Memory B cell (primary cell): ENCODE data around the gene TP53AIP1.
A peak's percentile ranks its signal among the peaks of the same experiment; 100 is the strongest.
"Not testable (repeated sequence)": the region's sequence is repeated elsewhere in the genome, so short reads cannot be mapped to it uniquely, and the experiment has no call there.

Experiments
- ATAC-seq: fragments of 150-1000 bp; cut with Tn5 transposase; 2 replicates; pipeline ENCODE4 v1.10.0; 2021; ENCODE audit warnings: low read depth, mild to moderate bottlenecking, moderate library complexity
- DNase-seq, 2 donors: peaks; one replicate each; pipeline ENCODE4 v3.0.0; 2022; ENCODE audit warnings: low spot score in 2 of 2
- H3K27ac Mint-ChIP-seq: one replicate; pipeline ENCODE4 v1.8.0; 2022; ENCODE audit warnings: mild to moderate bottlenecking, moderate library complexity, mixed read lengths
- H3K27me3 Mint-ChIP-seq: one replicate; pipeline ENCODE4 v1.8.0; 2022; ENCODE audit warnings: mixed read lengths
- H3K36me3 Mint-ChIP-seq: one replicate; pipeline ENCODE4 v1.8.0; 2022; ENCODE audit warnings: mild to moderate bottlenecking, mixed read lengths
- H3K4me1 Mint-ChIP-seq: one replicate; pipeline ENCODE4 v1.8.0; 2022; ENCODE audit warnings: mixed read lengths
- H3K4me3 Mint-ChIP-seq: one replicate; pipeline ENCODE4 v1.8.0; 2022; ENCODE audit warnings: mild to moderate bottlenecking, moderate library complexity, mixed read lengths
- H3K9me3 Mint-ChIP-seq: one replicate; pipeline ENCODE4 v1.8.0; 2022; ENCODE audit warnings: mixed read lengths

TP53AIP1 gene

DNA sequence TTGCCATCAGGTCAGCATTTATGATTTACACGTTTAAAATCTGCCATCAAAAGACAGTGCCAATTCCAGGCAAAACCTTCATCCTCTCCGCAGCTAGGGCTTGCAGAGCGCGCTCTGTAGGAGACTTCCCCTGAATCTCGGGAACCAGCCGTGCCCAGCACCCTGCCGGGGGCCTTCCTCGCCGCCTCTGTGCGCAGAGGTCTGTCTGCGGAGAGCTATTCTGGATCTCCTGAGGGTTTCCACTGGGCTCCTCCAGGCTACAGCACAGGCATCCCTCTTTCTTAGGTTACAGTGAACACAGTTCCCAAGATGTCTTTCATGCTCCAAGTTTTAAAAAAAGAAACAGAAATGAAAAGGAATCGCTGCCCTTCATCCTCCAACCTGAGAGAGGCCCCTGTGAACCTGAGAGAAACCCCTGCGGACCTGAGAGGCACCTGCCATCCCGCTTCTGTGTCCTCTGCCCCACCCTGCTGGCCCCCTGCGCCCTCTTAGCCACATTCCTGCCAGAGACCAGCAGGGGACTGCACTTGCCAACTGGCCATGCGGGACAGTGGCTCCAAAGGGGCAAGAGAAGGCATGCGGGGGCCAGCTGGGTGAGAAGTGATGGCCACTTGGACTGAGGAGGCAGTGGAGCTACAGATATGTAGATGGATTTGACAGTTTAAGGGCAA is 16.1 kb downstream of the TP53AIP1 start:
- no peaks in the 10 kb centered on the region for H3K9me3 Mint-ChIP-seq
- ATAC-seq (no peak), DNase-seq (no peak)
- H3K27ac Mint-ChIP-seq, result no peak overlapping the region
- H3K36me3 Mint-ChIP-seq, result no peaks in the 10 kb centered on the region
- no peak overlapping the region for H3K4me3 Mint-ChIP-seq
- H3K27me3 Mint-ChIP-seq, result peaks cover 19% of the 10 kb centered on the region
- peaks cover 20% of the 10 kb centered on the region for H3K4me1 Mint-ChIP-seq

DNA sequence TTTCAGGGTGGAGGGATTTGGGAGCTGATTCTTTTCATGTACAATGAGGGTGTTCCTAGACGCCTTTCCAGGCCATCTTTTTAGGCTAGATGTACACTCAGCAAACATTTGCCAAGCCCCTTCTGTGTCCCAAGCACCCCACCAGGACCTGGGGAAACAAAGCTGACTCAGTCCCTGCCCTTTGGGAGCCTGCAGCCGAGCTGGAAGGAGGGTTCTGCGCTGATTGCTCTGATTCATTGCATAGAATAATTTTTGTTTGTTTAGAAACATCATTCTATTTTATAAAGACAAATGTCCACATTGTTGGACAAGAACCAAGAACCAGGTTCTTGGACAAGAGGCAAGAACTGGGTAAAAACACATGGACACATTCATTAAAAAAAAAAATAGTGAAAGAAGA is 16.7 kb downstream of the TP53AIP1 start:
- H3K4me1 Mint-ChIP-seq, result peaks cover 20% of the 10 kb centered on the region
- no peak for ATAC-seq
- H3K36me3 Mint-ChIP-seq, result no peaks in the 10 kb centered on the region
- no peaks in the 10 kb centered on the region for H3K9me3 Mint-ChIP-seq
- H3K27me3 Mint-ChIP-seq, result peaks cover 18% of the 10 kb centered on the region
- no peak overlapping the region for H3K27ac Mint-ChIP-seq
- no peak overlapping the region for H3K4me3 Mint-ChIP-seq
- DNase-seq, result no peak

DNA sequence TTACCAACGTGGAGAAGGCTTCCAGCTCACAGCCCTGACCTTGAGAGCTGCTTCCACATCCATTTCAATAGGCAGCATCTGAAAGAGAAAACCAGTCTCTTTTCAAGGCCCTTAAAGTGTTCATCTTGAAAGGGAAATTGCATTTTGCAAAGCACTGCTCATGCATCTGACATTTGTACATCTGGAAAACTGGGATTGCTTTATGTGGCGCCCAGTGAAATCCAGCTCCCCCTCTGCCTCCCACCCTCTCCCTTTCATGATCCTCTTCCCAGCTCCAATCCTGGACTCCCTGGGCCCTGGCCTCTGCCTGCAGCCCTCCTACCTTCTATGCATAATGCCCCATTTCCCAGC is 17.4 kb downstream of the TP53AIP1 start:
- ATAC-seq (no peak), DNase-seq (no peak)
- Mint-ChIP-seq H3K4me3 (no peak overlapping the region), H3K9me3 (no peaks in the 10 kb centered on the region), H3K27ac (no peak overlapping the region), H3K4me1 (peaks cover 20% of the 10 kb centered on the region), H3K27me3 (peaks cover 20% of the 10 kb centered on the region), H3K36me3 (no peaks in the 10 kb centered on the region)

DNA sequence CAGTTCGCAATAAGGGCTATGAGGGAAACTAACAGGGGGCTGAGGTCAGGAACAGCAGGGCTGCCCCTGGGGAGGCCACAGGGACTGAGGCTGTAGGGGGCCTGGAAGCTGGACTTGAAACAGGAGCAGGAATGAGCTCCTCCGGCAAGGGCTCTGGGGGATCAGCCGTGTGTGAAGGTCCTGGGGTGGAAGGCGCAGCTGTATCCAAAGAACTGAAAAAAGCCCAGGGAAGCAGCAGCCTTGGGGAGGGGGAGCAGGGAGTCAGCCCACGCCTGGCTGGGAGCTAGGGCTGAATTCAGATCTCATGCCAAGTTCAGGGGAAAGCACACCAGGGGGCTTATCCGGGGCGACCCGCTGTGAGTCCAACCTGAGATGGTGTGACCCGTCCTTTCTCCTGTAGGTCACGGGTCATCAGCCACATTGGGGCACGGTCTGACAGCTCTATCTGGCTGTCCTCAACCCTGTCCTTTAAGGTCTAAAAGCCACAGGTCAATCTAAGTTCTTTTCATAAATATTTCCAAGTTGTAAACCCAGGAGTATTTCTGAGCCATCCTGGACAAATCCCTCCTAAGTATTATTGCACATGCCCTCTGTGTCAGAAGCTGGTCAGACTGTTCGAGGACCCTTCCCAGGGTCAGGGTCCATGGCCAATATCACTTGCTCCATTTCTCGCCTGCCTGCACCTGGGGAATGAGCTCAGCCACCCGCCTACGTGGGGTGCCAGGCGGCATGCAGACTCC is 18.0 kb downstream of the TP53AIP1 start:
- ATAC-seq, result no peak
- no peak for DNase-seq
- peaks cover 20% of the 10 kb centered on the region for H3K27me3 Mint-ChIP-seq
- H3K4me1 Mint-ChIP-seq, result peaks cover 17% of the 10 kb centered on the region
- H3K4me3 Mint-ChIP-seq, result no peak overlapping the region
- no peaks in the 10 kb centered on the region for H3K9me3 Mint-ChIP-seq
- H3K27ac Mint-ChIP-seq, result no peak overlapping the region
- H3K36me3 Mint-ChIP-seq, result no peaks in the 10 kb centered on the region

DNA sequence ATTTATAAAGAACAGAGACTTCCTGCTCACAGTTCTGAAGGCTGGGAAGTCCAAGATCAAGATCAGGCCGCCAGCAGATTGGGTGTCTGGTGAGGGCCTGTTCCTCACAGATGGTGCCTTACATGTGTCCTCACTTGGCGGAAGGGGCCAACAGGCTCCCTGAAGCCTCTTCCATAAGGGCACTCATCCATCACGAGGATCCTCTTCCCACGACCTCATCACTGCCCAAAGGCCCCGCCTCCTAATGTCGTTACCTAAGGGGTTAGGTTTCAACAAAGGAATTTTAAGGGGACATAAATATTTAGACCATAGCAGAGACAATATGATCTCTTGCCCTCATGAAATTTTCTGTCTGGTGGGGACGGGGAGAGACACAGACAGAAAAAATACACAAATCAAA is 18.6 kb downstream of the TP53AIP1 start:
- Mint-ChIP-seq H3K27me3 (peaks cover 19% of the 10 kb centered on the region), H3K36me3 (no peaks in the 10 kb centered on the region), H3K9me3 (no peaks in the 10 kb centered on the region), H3K4me3 (no peak overlapping the region), H3K27ac (no peak overlapping the region), H3K4me1 (peaks cover 14% of the 10 kb centered on the region)
- no peak for DNase-seq
- ATAC-seq, result no peak

DNA sequence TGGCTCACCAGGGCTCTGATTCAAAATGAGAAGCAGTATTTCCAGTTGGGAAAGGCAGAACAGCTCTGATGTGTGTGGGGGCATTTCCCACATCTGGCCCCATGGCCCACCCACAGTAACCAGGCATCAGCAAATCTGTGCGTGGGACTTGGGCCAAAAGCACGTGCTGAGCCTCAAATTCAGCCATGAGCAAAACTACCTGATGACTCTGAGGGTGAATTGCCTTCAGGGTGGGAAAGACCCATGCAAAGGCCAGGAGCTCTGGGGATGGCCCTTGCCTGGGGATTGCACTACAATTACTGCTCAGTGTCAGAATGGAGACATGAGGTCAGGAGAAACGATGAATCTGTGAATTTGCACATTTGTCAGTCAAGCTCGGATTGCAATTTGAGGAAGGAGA is 20.9 kb downstream of the TP53AIP1 start:
- H3K4me3 Mint-ChIP-seq, result no peak overlapping the region
- ATAC-seq (no peak), DNase-seq (no peak)
- peaks cover 3% of the 10 kb centered on the region for H3K4me1 Mint-ChIP-seq
- H3K36me3 Mint-ChIP-seq, result no peaks in the 10 kb centered on the region
- no peak overlapping the region for H3K27ac Mint-ChIP-seq
- H3K9me3 Mint-ChIP-seq, result no peaks in the 10 kb centered on the region
- H3K27me3 Mint-ChIP-seq, result peaks cover 20% of the 10 kb centered on the region

DNA sequence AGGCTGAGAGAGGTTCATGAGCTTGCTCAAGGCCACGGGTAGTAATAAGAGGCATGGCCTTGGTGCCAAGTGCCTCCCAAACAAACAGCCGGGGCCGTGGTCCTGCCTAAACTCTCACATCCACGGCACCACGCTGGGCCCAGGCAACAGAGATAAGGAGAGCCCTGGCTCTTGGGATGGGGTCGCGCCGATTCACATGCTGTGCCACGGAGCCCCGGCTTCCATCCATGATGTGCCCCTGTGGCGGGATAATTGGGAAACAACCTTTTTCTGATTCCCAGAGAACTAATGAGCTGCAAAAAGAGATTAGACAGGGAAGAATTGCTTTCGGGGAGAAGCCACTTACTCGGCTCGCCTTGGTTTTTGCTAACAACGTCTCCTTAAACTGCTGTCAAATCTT is 22.0 kb downstream of the TP53AIP1 start:
- ATAC-seq, result no peak
- Mint-ChIP-seq H3K36me3 (no peaks in the 10 kb centered on the region), H3K4me3 (no peak overlapping the region), H3K9me3 (peaks cover 4% of the 10 kb centered on the region), H3K27me3 (peaks cover 26% of the 10 kb centered on the region), H3K4me1 (peaks cover 3% of the 10 kb centered on the region), H3K27ac (no peak overlapping the region)
- DNase-seq, result no peak

DNA sequence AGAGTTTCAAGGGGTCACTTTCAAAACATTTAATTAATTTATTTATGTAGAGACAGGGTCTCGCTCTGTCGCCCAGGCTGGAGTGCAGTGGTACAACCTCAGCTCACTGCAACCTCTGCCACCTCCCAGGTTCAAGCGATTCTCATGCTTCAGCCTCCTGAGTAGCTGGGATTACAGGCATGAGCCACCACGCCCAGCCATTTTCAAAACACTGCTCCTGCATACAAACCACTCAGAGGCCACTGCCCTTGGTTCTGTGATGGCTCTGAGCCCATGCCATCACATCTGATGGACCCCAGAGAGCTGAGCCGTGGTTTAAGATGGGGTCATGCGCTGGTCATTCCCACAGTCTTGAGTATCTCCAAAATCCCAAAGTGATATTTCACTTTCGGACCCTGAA is 23.0 kb downstream of the TP53AIP1 start:
- H3K36me3 Mint-ChIP-seq, result not testable (repeated sequence)

DNA sequence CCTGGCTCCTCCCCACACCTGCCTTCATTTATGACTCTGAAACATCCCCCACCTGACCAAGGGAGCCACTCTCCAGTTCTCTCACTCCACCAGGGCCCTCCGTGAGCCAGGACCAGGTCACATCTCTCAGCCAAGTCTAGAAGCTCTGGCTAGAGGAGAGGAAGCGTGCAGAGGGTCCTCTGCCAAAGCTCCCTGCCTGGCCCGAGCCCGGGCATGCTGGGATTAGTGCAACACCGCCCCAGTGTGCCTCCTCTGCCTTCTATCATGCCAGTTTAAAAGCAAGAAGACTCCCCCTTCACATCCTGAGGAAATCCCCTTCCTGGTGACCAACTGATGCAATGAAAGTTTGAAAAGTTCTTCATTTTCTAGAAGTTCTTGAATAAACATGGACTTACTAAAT is 23.5 kb downstream of the TP53AIP1 start:
- peaks cover 7% of the 10 kb centered on the region for H3K9me3 Mint-ChIP-seq
- DNase-seq (no peak), ATAC-seq (peak; percentile 42)
- H3K4me1 Mint-ChIP-seq, result peaks cover 3% of the 10 kb centered on the region
- H3K4me3 Mint-ChIP-seq, result no peak overlapping the region
- H3K27me3 Mint-ChIP-seq, result peaks cover 30% of the 10 kb centered on the region
- H3K36me3 Mint-ChIP-seq, result no peaks in the 10 kb centered on the region
- H3K27ac Mint-ChIP-seq, result no peak overlapping the region

More for the DNA sequence above, 23.0 kb downstream of the TP53AIP1 start:
- not testable (repeated sequence) for ATAC-seq, H3K4me1 Mint-ChIP-seq, H3K9me3 Mint-ChIP-seq, DNase-seq, H3K27ac Mint-ChIP-seq, H3K4me3 Mint-ChIP-seq
- peaks cover 32% of the 10 kb centered on the region for H3K27me3 Mint-ChIP-seq

DNA sequence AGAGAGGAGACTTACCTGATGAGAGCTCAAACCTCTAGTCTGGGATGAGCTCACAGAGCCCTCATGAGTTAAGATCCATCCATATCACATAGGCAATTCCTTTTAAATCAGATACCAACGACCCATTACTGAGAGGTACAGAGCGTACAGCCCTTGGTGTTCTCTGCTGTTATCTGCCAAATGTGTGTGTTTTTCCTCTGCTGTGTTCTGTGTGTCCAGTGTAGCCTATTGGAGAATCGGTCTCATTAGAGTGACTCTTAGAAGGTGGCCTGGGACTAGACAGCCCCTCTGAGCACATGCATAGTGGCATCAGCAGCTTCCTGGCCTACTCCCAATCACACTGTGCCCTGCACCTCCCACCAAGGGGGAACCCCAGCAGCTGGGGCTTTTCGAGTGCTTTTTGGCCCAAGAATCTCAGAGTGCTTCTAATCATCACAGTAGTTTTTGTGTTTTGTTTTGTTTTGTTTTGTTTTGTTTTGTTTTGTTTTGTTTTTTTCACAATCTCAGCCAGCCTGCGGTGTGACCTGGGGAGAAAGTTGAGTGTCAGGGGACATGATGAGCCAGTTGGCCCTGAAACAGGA is 25.4 kb downstream of the TP53AIP1 start:
- no peak for DNase-seq
- H3K4me3 Mint-ChIP-seq, result no peak overlapping the region
- H3K27ac Mint-ChIP-seq, result no peak overlapping the region
- no peaks in the 10 kb centered on the region for H3K36me3 Mint-ChIP-seq
- H3K27me3 Mint-ChIP-seq, result peaks cover 29% of the 10 kb centered on the region
- peaks cover 3% of the 10 kb centered on the region for H3K4me1 Mint-ChIP-seq
- H3K9me3 Mint-ChIP-seq, result peaks cover 7% of the 10 kb centered on the region
- ATAC-seq, result no peak

DNA sequence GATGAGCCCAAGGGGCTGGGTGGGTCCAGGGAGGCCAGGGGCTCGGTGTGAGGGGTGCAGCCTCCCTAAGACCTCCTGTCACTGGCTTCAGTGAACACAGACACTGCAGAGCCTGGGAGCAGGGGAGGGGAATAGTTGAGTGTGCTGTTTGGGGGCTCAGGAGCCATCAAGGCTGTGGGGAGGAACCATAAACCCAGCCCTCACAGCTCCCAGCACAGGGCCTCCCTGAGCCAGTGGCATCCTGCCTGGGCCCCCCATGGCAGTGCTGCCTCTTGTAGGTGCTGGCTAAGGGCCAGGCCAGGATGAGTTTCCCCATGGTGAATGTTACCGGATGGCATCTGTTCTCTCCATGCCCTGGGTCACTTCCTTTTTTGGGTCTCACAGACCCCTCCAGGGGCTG is 26.0 kb downstream of the TP53AIP1 start:
- H3K36me3 Mint-ChIP-seq, result no peaks in the 10 kb centered on the region
- ATAC-seq, result no peak
- peaks cover 7% of the 10 kb centered on the region for H3K9me3 Mint-ChIP-seq
- H3K4me3 Mint-ChIP-seq, result no peak overlapping the region
- H3K27me3 Mint-ChIP-seq, result peaks cover 30% of the 10 kb centered on the region
- H3K27ac Mint-ChIP-seq, result no peak overlapping the region
- peaks cover 3% of the 10 kb centered on the region for H3K4me1 Mint-ChIP-seq
- no peak for DNase-seq

DNA sequence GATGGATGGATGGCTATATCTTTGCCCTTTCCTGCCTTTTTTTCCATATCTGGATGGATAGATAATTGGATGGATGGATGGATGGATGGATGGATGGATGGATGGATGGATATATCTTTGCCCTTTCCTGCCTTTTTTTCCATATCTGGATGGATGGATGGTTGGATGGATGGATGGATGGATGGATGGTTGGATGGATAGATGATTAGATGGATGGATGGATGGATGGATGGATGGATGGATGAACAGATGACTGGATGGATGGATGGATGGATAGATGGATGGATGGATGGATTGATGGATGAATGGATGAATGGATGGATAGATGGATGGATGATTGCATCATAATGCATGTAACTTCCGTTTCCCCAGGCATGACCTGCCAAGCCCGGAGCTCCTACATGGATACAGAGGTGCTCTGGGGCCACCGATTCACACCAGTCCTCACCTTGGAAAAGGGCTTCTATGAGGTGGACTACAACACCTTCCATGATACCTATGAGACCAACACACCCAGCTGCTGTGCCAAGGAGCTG is 26.6 kb downstream of the TP53AIP1 start:
- Mint-ChIP-seq H3K27me3 (peaks cover 32% of the 10 kb centered on the region), H3K9me3 (peaks cover 7% of the 10 kb centered on the region), H3K27ac (no peak overlapping the region), H3K4me1 (peaks cover 3% of the 10 kb centered on the region), H3K36me3 (no peaks in the 10 kb centered on the region), H3K4me3 (no peak overlapping the region)
- DNase-seq (no peak), ATAC-seq (no peak)

DNA sequence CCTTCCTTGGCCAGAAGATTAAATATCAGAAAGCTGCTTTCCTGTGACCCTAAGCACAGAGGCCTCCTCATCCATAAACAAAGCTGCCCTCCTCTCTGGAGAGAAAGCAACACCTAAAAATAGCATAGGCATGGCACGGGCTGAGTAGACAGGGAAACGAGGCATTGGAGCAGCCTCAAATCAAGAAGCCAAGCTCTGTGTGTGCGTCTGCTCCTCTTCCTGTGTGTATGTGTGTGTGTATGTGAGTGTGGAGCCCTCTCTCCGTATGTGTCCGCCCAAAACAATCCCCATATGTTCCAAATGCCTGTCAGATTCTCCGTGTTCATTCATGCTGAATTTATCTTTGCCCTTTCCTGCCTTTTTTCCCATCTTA is 27.5 kb downstream of the TP53AIP1 start:
- no peak overlapping the region for H3K4me3 Mint-ChIP-seq
- no peak for ATAC-seq
- H3K36me3 Mint-ChIP-seq, result no peaks in the 10 kb centered on the region
- no peak overlapping the region for H3K27ac Mint-ChIP-seq
- no peak for DNase-seq
- H3K4me1 Mint-ChIP-seq, result peaks cover 3% of the 10 kb centered on the region
- H3K27me3 Mint-ChIP-seq, result peaks cover 28% of the 10 kb centered on the region
- H3K9me3 Mint-ChIP-seq, result peaks cover 7% of the 10 kb centered on the region

DNA sequence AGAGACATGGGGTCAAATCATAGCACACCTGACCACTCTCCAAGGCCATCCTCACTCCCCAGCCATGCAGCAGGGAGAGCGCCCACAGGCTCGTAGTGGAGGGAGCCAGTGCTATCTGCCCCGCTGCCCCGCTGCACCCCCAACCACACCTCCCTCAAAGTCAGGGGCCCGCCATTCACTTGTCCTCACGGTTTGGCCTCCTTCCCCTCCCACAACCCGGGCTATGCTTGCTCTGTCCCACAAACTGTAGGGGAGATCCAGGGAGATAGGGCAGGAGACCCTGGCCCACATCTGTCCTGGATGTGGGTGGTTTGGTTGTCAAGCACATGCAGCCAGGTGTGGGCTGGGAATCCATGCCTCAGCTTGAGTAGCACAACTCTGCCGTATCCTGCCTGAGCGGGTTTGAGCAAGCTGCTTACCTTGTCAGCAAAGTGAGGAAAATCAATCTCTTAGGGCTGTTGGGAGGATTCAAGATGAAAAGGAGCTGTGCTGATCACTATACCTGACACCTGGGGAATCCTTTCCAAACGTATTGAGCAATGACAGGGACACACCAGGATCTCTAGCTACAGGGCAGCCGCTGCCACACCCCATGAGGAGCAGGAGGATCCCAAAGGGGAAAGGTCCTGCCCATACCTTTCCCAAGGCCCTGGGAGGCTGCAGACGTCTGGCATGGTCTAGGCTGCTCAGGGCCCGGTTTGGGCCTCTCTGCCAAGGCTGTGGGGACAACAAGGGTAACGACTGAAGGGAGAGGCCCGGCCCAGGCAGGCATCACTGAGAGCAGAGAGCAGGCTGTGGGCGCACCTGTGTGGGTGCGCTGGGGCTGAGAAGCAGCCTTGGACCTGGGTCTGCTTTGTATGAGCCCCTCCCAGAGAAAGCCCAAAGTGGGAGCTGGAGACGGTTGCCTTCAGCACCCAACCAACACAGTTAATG is 28.2 kb downstream of the TP53AIP1 start:
- Mint-ChIP-seq H3K4me1 (peaks cover 3% of the 10 kb centered on the region), H3K4me3 (no peak overlapping the region), H3K27me3 (peaks cover 28% of the 10 kb centered on the region)

More for the DNA sequence above, 28.2 kb downstream of the TP53AIP1 start:
- no peak for DNase-seq
- ATAC-seq, result no peak
- Mint-ChIP-seq H3K36me3 (no peaks in the 10 kb centered on the region), H3K27ac (no peak overlapping the region), H3K9me3 (peaks cover 7% of the 10 kb centered on the region)
